K562 (cell line): Measurements from ENCODE around the gene KAZN. TPM values are rescaled to one million over a fixed set of nuclear protein-coding genes. Genes with fewer than 3 reads are reported as not detected.

ENCODE experiments used
- ATAC-seq: fragments of 200-7000 bp; cut with Tn5 transposase; 3 replicates; pipeline ENCODE4 v1.9.1; 2020; ENCODE audit warnings: moderate library complexity
- BruUV-seq: library from RNA; stranded (reverse); fragments of 400-500 nt; replicated peaks from 2 replicates; lab custom pipeline; 2021; lab: Mats Ljungman, UMichigan
- CTCF ChIA-PET: fragments of 300-600 bp; formaldehyde crosslinking; extraction: SDS; loops from one replicate; lab custom pipeline; 2021; ENCODE audit warnings: low intra/inter-chr PET ratio; lab: Yijun Ruan, JAX
- POLR2A ChIA-PET: fragments of 300-600, 350-650 bp; sonication (Branson Sonifier 250); formaldehyde crosslinking; extraction: SDS; loops from one replicate; lab custom pipeline; 2021; ENCODE audit warnings: antibody characterized with exemption, inconsistent platforms; lab: Yijun Ruan, JAX
- DNase-seq, 4 experiments: peaks; one replicate each; pipeline versions ENCODE4 v3.0.0 to v3.0.0-alpha.2; 2011 to 2018; ENCODE audit warnings: low spot score in 3 of 4, mixed read lengths in 3 of 4; ENCODE audit errors: extremely low read depth in 1 of 4
- FAIRE-seq: peaks from 2 replicates; lab custom pipeline; 2011; peaks lifted over from hg19 to GRCh38; lab: Jason Lieb, UNC
- H2AFZ ChIP-seq: 2 replicates; pipeline ENCODE4 v1.6.0; 2011; ENCODE audit warnings: low read depth, low read length, control low read depth, inconsistent platforms
- H3K27ac ChIP-seq: fragments of 200-600 bp; 3 replicates; pipeline ENCODE4 v1.8.0; 2011; ENCODE audit warnings: low read depth, mild to moderate bottlenecking, control low read depth, inconsistent platforms, low read length, moderate library complexity, mixed read lengths; ENCODE audit errors: extremely low read depth
- H3K27me3 ChIP-seq, 2 experiments: fragments of 300-600 bp in 1 of 2; 2 replicates in 1 of 2; 3 replicates in 1 of 2; pipeline versions ENCODE4 v1.6.0 to v1.8.0; 2011; ENCODE audit warnings: inconsistent platforms in 2 of 2, low read length in 2 of 2, mild to moderate bottlenecking in 1 of 2, mixed read lengths in 1 of 2, moderate library complexity in 1 of 2; ENCODE audit not compliant: control insufficient read depth in 2 of 2, insufficient read depth in 2 of 2
- H3K36me3 ChIP-seq: fragments of 300-600 bp; 3 replicates; pipeline ENCODE4 v1.8.0; 2011; ENCODE audit warnings: mild to moderate bottlenecking, low read length, inconsistent platforms; ENCODE audit not compliant: control insufficient read depth, insufficient read depth
- H3K4me1 ChIP-seq, 2 experiments: fragments of 200-600 bp in 1 of 2; replicated peaks in 1 of 2; 2 replicates in 1 of 2; 3 replicates in 1 of 2; pipeline versions ENCODE4 v1.5.1 to v1.8.0; 2011; ENCODE audit warnings: inconsistent platforms in 2 of 2, low read length in 2 of 2, mild to moderate bottlenecking in 1 of 2, mixed read lengths in 1 of 2, moderate library complexity in 1 of 2; ENCODE audit not compliant: control insufficient read depth in 2 of 2, insufficient read depth in 2 of 2
- H3K4me2 ChIP-seq: 2 replicates; pipeline ENCODE4 v1.6.1; 2011; ENCODE audit warnings: low read length, control low read depth, inconsistent platforms, mixed read lengths; ENCODE audit not compliant: insufficient read depth
- H3K4me3 ChIP-seq: fragments of 200-600 bp; sonication (generic), shearing (Covaris generic); 2 replicates; pipeline ENCODE4 v1.5.1; 2016; ENCODE audit warnings: control low read depth, inconsistent platforms
- H3K79me2 ChIP-seq: fragments of 200-600 bp; 3 replicates; pipeline ENCODE4 v1.8.0; 2011; ENCODE audit warnings: low read length, inconsistent platforms; ENCODE audit not compliant: control insufficient read depth, insufficient read depth
- H3K9ac ChIP-seq, 2 experiments: 2 replicates each; pipeline versions ENCODE4 v1.6.0 to v1.6.1; 2011; ENCODE audit warnings: low read depth in 2 of 2, low read length in 2 of 2, control low read depth in 1 of 2, inconsistent platforms in 1 of 2, mild to moderate bottlenecking in 1 of 2, mixed read lengths in 1 of 2; ENCODE audit not compliant: insufficient read depth in 1 of 2
- H3K9me1 ChIP-seq: one replicate; pipeline ENCODE4 v1.6.0; 2011; ENCODE audit warnings: inconsistent platforms, mild to moderate bottlenecking, low read length, moderate library complexity; ENCODE audit not compliant: control insufficient read depth, insufficient read depth
- H3K9me3 ChIP-seq: replicated peaks from 2 replicates; pipeline ENCODE4 v1.5.1; 2011; ENCODE audit warnings: low read depth, low read length, inconsistent platforms; ENCODE audit not compliant: control insufficient read depth, insufficient read depth
- H4K20me1 ChIP-seq: replicated peaks from 2 replicates; pipeline ENCODE4 v1.6.1; 2011; ENCODE audit warnings: low read length, inconsistent platforms, mixed read lengths; ENCODE audit not compliant: control insufficient read depth, insufficient read depth
- CREB3L1 ChIP-seq: fragments of 450-650 bp; IDR thresholded peaks from 2 replicates; pipeline ENCODE4 v1.6.1; 2014; ENCODE audit warnings: low read depth, mild to moderate bottlenecking, moderate library complexity, borderline replicate concordance
- E2F6 ChIP-seq, 2 experiments: IDR thresholded peaks; 2 replicates each; pipeline ENCODE4 v1.6.1; 2011; ENCODE audit warnings: borderline replicate concordance in 1 of 2, control low read depth in 1 of 2, low read depth in 1 of 2, low read length in 1 of 2, mild to moderate bottlenecking in 1 of 2, mixed read lengths in 1 of 2, moderate library complexity in 1 of 2; ENCODE audit not compliant: insufficient read depth in 1 of 2, insufficient read length in 1 of 2, poor library complexity in 1 of 2, severe bottlenecking in 1 of 2; ENCODE audit errors: extremely low read depth in 1 of 2
- ESRRB ChIP-seq: fragments of 250-450 bp; sonication (Bioruptor Pico); IDR thresholded peaks from 2 replicates; pipeline ENCODE4 v1.5.0; 2020; ENCODE audit warnings: mild to moderate bottlenecking, moderate library complexity, borderline replicate concordance
- GABPB2 ChIP-seq: fragments of 250-450 bp; sonication (Bioruptor Pico); conservative IDR thresholded peaks from 2 replicates; pipeline ENCODE4 v1.5.1; 2021; ENCODE audit warnings: mild to moderate bottlenecking
- HDAC8 ChIP-seq: fragments of 450-650 bp; IDR thresholded peaks from 2 replicates; pipeline ENCODE4 v1.6.1; 2016; ENCODE audit warnings: mild to moderate bottlenecking, missing genetic modification characterization, moderate library complexity, missing compliant biosample characterization
- HMGN3 ChIP-seq: IDR thresholded peaks from 2 replicates; pipeline ENCODE4 v1.6.1; 2011; ENCODE audit warnings: borderline replicate concordance, low read depth, mild to moderate bottlenecking, mixed read lengths, low read length; ENCODE audit not compliant: insufficient read length; ENCODE audit errors: extremely low read depth
- HNRNPH1 ChIP-seq: fragments of 200-400 bp; formaldehyde crosslinking; optimal IDR thresholded peaks from 2 replicates; pipeline ENCODE3; 2017; ENCODE audit warnings: low read depth, mild to moderate bottlenecking, low read length, moderate library complexity
- NCOR1 ChIP-seq: fragments of 450-650 bp; IDR thresholded peaks from 2 replicates; pipeline ENCODE4 v1.6.1; 2016; ENCODE audit warnings: mild to moderate bottlenecking, moderate library complexity
- STAG1 ChIP-seq: sonication (generic); formaldehyde crosslinking; IDR thresholded peaks from 2 replicates; pipeline ENCODE4 v1.5.0; 2020; ENCODE audit warnings: missing genetic modification reagents, borderline replicate concordance
- TOE1 ChIP-seq, 2 experiments: fragments of 450-650 bp in 1 of 2; sonication (generic) in 1 of 2; formaldehyde crosslinking in 1 of 2; IDR thresholded peaks; 2 replicates each; pipeline versions ENCODE4 v1.7.1 to v1.8.0; 2016 to 2022; ENCODE audit warnings: borderline replicate concordance in 2 of 2, mild to moderate bottlenecking in 2 of 2, antibody characterized with exemption in 1 of 2, inconsistent platforms in 1 of 2, low read depth in 1 of 2, missing genetic modification reagents in 1 of 2, moderate library complexity in 1 of 2
- ZBTB49 ChIP-seq: sonication (generic); formaldehyde crosslinking; IDR thresholded peaks from 2 replicates; pipeline ENCODE4 v1.8.0; 2022; ENCODE audit warnings: missing genetic modification reagents, mild to moderate bottlenecking, borderline replicate concordance
- ZNF175 ChIP-seq: fragments of 200-800 bp; sonication (Bioruptor generic); IDR thresholded peaks from 2 replicates; pipeline ENCODE4 v1.6.1; 2016; ENCODE audit warnings: low read depth, mild to moderate bottlenecking, missing genetic modification characterization, missing compliant biosample characterization
- ZNF184 ChIP-seq: sonication (generic); formaldehyde crosslinking; IDR thresholded peaks from 2 replicates; pipeline ENCODE4 v1.5.0; 2020; ENCODE audit warnings: missing genetic modification reagents
- ZNF384 ChIP-seq: IDR thresholded peaks from 2 replicates; pipeline ENCODE4 v1.6.1; 2012; ENCODE audit warnings: low read depth, low read length, improper control_type of control experiment
- ZNF511 ChIP-seq: sonication (generic); formaldehyde crosslinking; IDR thresholded peaks from 2 replicates; pipeline ENCODE4 v1.8.0; 2022; ENCODE audit warnings: mild to moderate bottlenecking, missing genetic modification reagents
- ZNF699 ChIP-seq: fragments of 250-450 bp; sonication (Bioruptor Pico); IDR thresholded peaks from 2 replicates; pipeline ENCODE4 v1.8.0; 2021; ENCODE audit warnings: mild to moderate bottlenecking, moderate library complexity; ENCODE audit not compliant: insufficient replicate concordance
- WGBS: fragments of 100-300 bp; shearing (Covaris generic); methylation state at CpG from one replicate; pipeline ENCODE4 v1.1.6; 2016; ENCODE audit warnings: low coverage, mixed read lengths; ENCODE audit not compliant: insufficient coverage; ENCODE audit errors: missing lambda C conversion rate; 5-methylcytosine and 5-hydroxymethylcytosine counted together
- in situ Hi-C: fragments of 300-500 bp; cut with MboI; formaldehyde crosslinking; loops from 4 replicates; pipeline ENCODE4 v1.15.0; 2018; ENCODE audit warnings: inconsistent platforms, mixed read lengths
- intact Hi-C: fragments of 100-400 bp; cut with micrococcal nuclease; formaldehyde crosslinking; loops from 2 replicates; pipeline ENCODE4 v1.14.2; 2022
- polyA plus RNA-seq, 8 experiments: library from polyadenylated mRNA; depleted of rRNA in 4 of 8; stranded (reverse) in 5 of 8; unstranded in 3 of 8; fragments of >200 nt; fragmentation: Nextera tagmentation in 2 of 8; fragmentation: Illumina TruSeq in 1 of 8; extraction: Ambion mirVana in 2 of 8; extraction: Trizol in 1 of 8; gene quantifications; 2 replicates each; pipeline versions ENCODE4 v1.2.1 to v1.2.3, GENCODE V29; 2011 to 2014; ENCODE audit warnings: inconsistent platforms in 1 of 8, missing spikeins in 1 of 8
- total RNA-seq, 7 experiments: library from RNA; depleted of rRNA in 6 of 7; stranded (reverse); fragments of >200 nt in 6 of 7; fragmentation: Illumina TruSeq in 2 of 7; extraction: Trizol in 2 of 7; gene quantifications; 2 replicates each; pipeline versions ENCODE4 v1.2.1 to v1.2.3, GENCODE V29; 2011 to 2021; ENCODE audit warnings: low replicate concordance in 1 of 7

The KAZN gene
- total and polyA plus RNA-seq, 9 of the 15 experiments (the other 6 are each of a cell fraction or from before 2014, with no cell fraction given): 2.1 to 21.6 (median 5.4) TPM

- in situ Hi-C loops (loop anchor here (10.0 kb wide), 1 partner anchor 241 kb away; no protein-coding TSS in a partner anchor), intact Hi-C loops (loop anchor here (1.0 to 5.0 kb wide), 2 partner anchors 21 to 346 kb away; no protein-coding TSS in a partner anchor)
- peak overlapping the region; percentile 54 for H3K4me2 ChIP-seq
- H3K27ac ChIP-seq: peak overlapping the region; percentile 79
- CTCF ChIA-PET: no interaction called here
- 14% methylated on average over 7 of the region's 7 CpGs for WGBS
- BruUV-seq: no TSS peak
- no peak overlapping the region for H3K4me3 ChIP-seq
- no peak for DNase-seq
- peaks cover 50 to 81% of the 10 kb centered on the region in 2 experiments for H3K4me1 ChIP-seq
- H3K79me2 ChIP-seq: no peaks in the 10 kb centered on the region
- no peak for FAIRE-seq
- POLR2A ChIA-PET: no interaction called here
- H4K20me1 ChIP-seq: no peaks in the 10 kb centered on the region
- H3K9me1 ChIP-seq: no peaks in the 10 kb centered on the region
- no peaks in the 10 kb centered on the region for H3K27me3 ChIP-seq
- H3K9me3 ChIP-seq: peaks cover 9% of the 10 kb centered on the region
- H2AFZ ChIP-seq: peak overlapping the region; percentile 36
- H3K9ac ChIP-seq: peak overlapping the region; percentile 49 to 61; a peak in 3 of 4 replicates
- ATAC-seq: peak; percentile 8
- no peaks in the 10 kb centered on the region for H3K36me3 ChIP-seq
- no peak for TF ChIP-seq CREB3L1
- TF ChIP-seq ZBTB49 (CRISPR knock-in tag): no peak
- TF ChIP-seq ZNF175 (CRISPR knock-in tag): 0 out of 2 replicates have a peak, but pooled peaks have one; percentile 28
- TF ChIP-seq HDAC8 (tag): peak; percentile 28; the same call in 1 of the 2 replicates
- no peak for TF ChIP-seq HMGN3
- no peak for TF ChIP-seq GABPB2 (CRISPR knock-in tag)
- no peak for TF ChIP-seq ZNF511 (CRISPR knock-in tag)
- TF ChIP-seq HNRNPH1: no peak
- no peak for TF ChIP-seq E2F6 (IDR thresholded peaks at IDR 0.05; ENCODE audit: borderline replicate concordance in 1 of 2, extremely low read depth in 1 of 2, insufficient read depth in 1 of 2, insufficient read length in 1 of 2, low read depth in 1 of 2, low read length in 1 of 2, poor library complexity in 1 of 2, severe bottlenecking in 1 of 2)
- no peak for TF ChIP-seq TOE1 (IDR thresholded peaks at IDR 0.05; ENCODE audit: borderline replicate concordance)
- TF ChIP-seq TOE1 (CRISPR knock-in tag; IDR thresholded peaks at IDR 0.05; ENCODE audit: borderline replicate concordance, low read depth): no peak
- TF ChIP-seq ZNF184 (CRISPR knock-in tag): no peak
- TF ChIP-seq ESRRB: no peak
- TF ChIP-seq STAG1 (CRISPR knock-in tag): no peak
- TF ChIP-seq ZNF699: no peak
- TF ChIP-seq ZNF384: no peak
- no peak for TF ChIP-seq NCOR1
Observed at GRCh38 chr1:14783592-14783886, 185.1 kb downstream of the KAZN start.
